HepG2 (cell line): ENCODE data around the gene SPOCD1. TPM values are rescaled to one million over a fixed set of nuclear protein-coding genes. Genes with fewer than 3 reads are reported as not detected.
A peak's percentile ranks its signal among the peaks of the same experiment; 100 is the strongest.

ENCODE experiments used
- ATAC-seq: fragments of 200-7000 bp; cut with Tn5 transposase; 3 replicates; pipeline ENCODE4 v1.9.1; 2020; ENCODE audit warnings: mild to moderate bottlenecking, moderate library complexity
- BruUV-seq: library from RNA; stranded (reverse); fragments of 400-500 nt; replicated peaks from 2 replicates; lab custom pipeline; 2021; lab: Mats Ljungman, UMichigan
- CTCF ChIA-PET: fragments of 300-600 bp; formaldehyde crosslinking; extraction: SDS; loops from one replicate; lab custom pipeline; 2021; ENCODE audit warnings: low total read pairs, inconsistent platforms, low intra/inter-chr PET ratio; lab: Yijun Ruan, JAX
- POLR2A ChIA-PET: fragments of 350-600 bp; sonication (Branson Sonifier 250); formaldehyde crosslinking; loops from one replicate; lab custom pipeline; 2020; ENCODE audit warnings: antibody characterized with exemption, inconsistent platforms; lab: Yijun Ruan, JAX
- DNase-seq: peaks from one replicate; pipeline ENCODE4 v3.0.0-alpha.2; 2015; ENCODE audit warnings: low spot score
- FAIRE-seq: peaks from 3 replicates; lab custom pipeline; 2011; peaks lifted over from hg19 to GRCh38; lab: Jason Lieb, UNC
- H2AFZ ChIP-seq: one replicate; pipeline ENCODE4 v1.6.1; 2011; ENCODE audit warnings: low read length, inconsistent platforms
- H3K27ac ChIP-seq: fragments of 300-600 bp; 3 replicates; pipeline ENCODE4 v1.8.0; 2011; ENCODE audit warnings: mixed run types, mild to moderate bottlenecking, mixed read lengths, low read length, inconsistent platforms; ENCODE audit not compliant: insufficient read depth; ENCODE audit errors: extremely low read length
- H3K27me3 ChIP-seq, 2 experiments: fragments of 200-600 bp in 1 of 2; 2 replicates in 1 of 2; 3 replicates in 1 of 2; pipeline versions ENCODE4 v1.6.0 to v1.8.0; 2011; ENCODE audit warnings: low read length in 2 of 2, mild to moderate bottlenecking in 2 of 2, moderate library complexity in 2 of 2, inconsistent platforms in 1 of 2; ENCODE audit not compliant: insufficient read depth in 2 of 2, control insufficient read depth in 1 of 2
- H3K36me3 ChIP-seq, 2 experiments: fragments of 200-600 bp in 1 of 2; replicated peaks in 1 of 2; 2 replicates in 1 of 2; 3 replicates in 1 of 2; pipeline versions ENCODE4 v1.5.1 to v1.8.0; 2011; ENCODE audit warnings: low read length in 2 of 2, inconsistent platforms in 1 of 2; ENCODE audit not compliant: insufficient read depth in 2 of 2, control insufficient read depth in 1 of 2
- H3K4me1 ChIP-seq: 2 replicates; pipeline ENCODE4 v1.5.1; 2012; ENCODE audit warnings: low read length, inconsistent platforms; ENCODE audit not compliant: insufficient read depth
- H3K4me2 ChIP-seq: 2 replicates; pipeline ENCODE4 v1.6.0; 2011; ENCODE audit warnings: low read depth, low read length, inconsistent platforms
- H3K4me3 ChIP-seq, 3 experiments: fragments of 200-600 bp in 1 of 3; sonication (generic), shearing (Covaris generic) in 1 of 3; replicated peaks in 1 of 3; 2 replicates each; pipeline ENCODE4 v1.5.1; 2011 to 2016; ENCODE audit warnings: low read length in 3 of 3, inconsistent platforms in 2 of 3, low read depth in 2 of 3, mild to moderate bottlenecking in 2 of 3, control low read depth in 1 of 3, mixed read lengths in 1 of 3; ENCODE audit not compliant: insufficient read depth in 1 of 3
- H3K79me2 ChIP-seq: one replicate; pipeline ENCODE4 v1.6.1; 2011; ENCODE audit warnings: low read length, inconsistent platforms; ENCODE audit not compliant: insufficient read depth
- H3K9ac ChIP-seq: 2 replicates; pipeline ENCODE4 v1.6.0; 2011; ENCODE audit warnings: mild to moderate bottlenecking, low read depth, low read length, inconsistent platforms; ENCODE audit not compliant: insufficient read depth
- H3K9me3 ChIP-seq: 2 replicates; pipeline ENCODE4 v1.5.1; 2012; ENCODE audit warnings: mild to moderate bottlenecking, low read length
- H4K20me1 ChIP-seq: 2 replicates; pipeline ENCODE4 v1.6.0; 2011; ENCODE audit warnings: inconsistent platforms, mild to moderate bottlenecking, low read length, moderate library complexity; ENCODE audit not compliant: insufficient read depth
- CREB1 ChIP-seq, 2 experiments: fragments of 450-650 bp in 1 of 2; IDR thresholded peaks; 2 replicates each; pipeline ENCODE4 v1.6.1; 2016 to 2017; ENCODE audit warnings: control low read depth in 1 of 2, mild to moderate bottlenecking in 1 of 2, missing compliant biosample characterization in 1 of 2, missing genetic modification characterization in 1 of 2
- SKIL ChIP-seq: sonication (generic); formaldehyde crosslinking; IDR thresholded peaks from 2 replicates; pipeline ENCODE4 v1.8.0; 2022; ENCODE audit warnings: missing genetic modification reagents, mild to moderate bottlenecking, moderate library complexity, borderline replicate concordance
- STAT5B ChIP-seq: sonication (generic); formaldehyde crosslinking; IDR thresholded peaks from 2 replicates; pipeline ENCODE4 v1.4.0; 2020; ENCODE audit warnings: missing genetic modification reagents
- TIGD3 ChIP-seq: sonication (generic); formaldehyde crosslinking; IDR thresholded peaks from 2 replicates; pipeline ENCODE4 v1.5.1; 2020; ENCODE audit warnings: mild to moderate bottlenecking, missing genetic modification reagents, borderline replicate concordance
- ZNF326 ChIP-seq: sonication (generic); formaldehyde crosslinking; IDR thresholded peaks from 2 replicates; pipeline ENCODE4 v1.4.0; 2020; ENCODE audit warnings: missing genetic modification reagents, borderline replicate concordance
- ZNF569 ChIP-seq: sonication (generic); formaldehyde crosslinking; IDR thresholded peaks from 2 replicates; pipeline ENCODE4 v1.5.0; 2020; ENCODE audit warnings: mild to moderate bottlenecking, missing genetic modification reagents, moderate library complexity, borderline replicate concordance
- ZNF713 ChIP-seq: sonication (generic); formaldehyde crosslinking; IDR thresholded peaks from 2 replicates; pipeline ENCODE4 v1.4.0; 2020; ENCODE audit warnings: mild to moderate bottlenecking, missing genetic modification reagents
- WGBS: methylation state at CpG from one replicate; pipeline ENCODE4 v1.1.6; 2017; ENCODE audit warnings: low lambda C conversion rate; 5-methylcytosine and 5-hydroxymethylcytosine counted together
- in situ Hi-C: cut with HindIII; loops from 2 replicates; pipeline ENCODE4 v1.10.0; 2017; ENCODE audit warnings: low pct_unique_long_range_greater_than_20kb; ENCODE audit not compliant: extremely low pct_ligation_motif_present
- intact Hi-C: fragments of 100-400 bp; cut with micrococcal nuclease; formaldehyde crosslinking; loops from one replicate; pipeline ENCODE4 v1.10.0; 2022; ENCODE audit not compliant: unreplicated experiment
- polyA plus RNA-seq, 8 experiments: library from polyadenylated mRNA; depleted of rRNA in 3 of 8; stranded (reverse) in 7 of 8; unstranded in 1 of 8; fragments of >200 nt; fragmentation: Illumina TruSeq in 4 of 8; extraction: Trizol in 4 of 8; gene quantifications; 2 replicates each; pipeline versions ENCODE4 v1.2.1 to v1.2.3, GENCODE V29; 2011 to 2016; ENCODE audit warnings: low read depth in 4 of 8, missing spikeins in 1 of 8, mixed read lengths in 1 of 8; ENCODE audit not compliant: insufficient read depth in 1 of 8
- total RNA-seq, 5 experiments: library from RNA; depleted of rRNA; stranded (reverse); fragments of >200 nt; fragmentation: Illumina TruSeq; extraction: Trizol; gene quantifications; 2 replicates each; pipeline ENCODE4 v1.2.3, GENCODE V29; 2016; ENCODE audit warnings: low read depth in 1 of 5

Gene SPOCD1
- total and polyA plus RNA-seq, 2 of the 13 experiments (the other 11 are each of a cell fraction or from before 2014, with no cell fraction given) = 0.24 to 0.29 TPM

GRCh38 chr1:31856140-31856539 lies 40.3 kb upstream of the SPOCD1 start:
- in situ Hi-C loops (no loop called here), intact Hi-C loops (no loop called here)
- Histone ChIP-seq H3K9ac (no peak overlapping the region), H3K79me2 (no peaks in the 10 kb centered on the region), H2AFZ (no peak overlapping the region), H3K9me3 (no peaks in the 10 kb centered on the region), H4K20me1 (no peaks in the 10 kb centered on the region), H3K27ac (no peak overlapping the region), H3K4me3 (no peak overlapping the region; a peak in 1 of 6 replicates), H3K4me1 (peaks cover 25% of the 10 kb centered on the region), H3K36me3 (no peaks in the 10 kb centered on the region), H3K4me2 (peak overlapping the region; percentile 72; the same call in 1 of the 2 replicates)
- ChIA-PET CTCF (no interaction called here), POLR2A (no interaction called here)
- 84% methylated on average over 6 of the region's 6 CpGs for WGBS
- BruUV-seq = no TSS peak
- no peak for FAIRE-seq
- no peak for ATAC-seq
- TF ChIP-seq SKIL (no peak), CREB1 (IDR thresholded peaks at IDR 0.05) (no peak), CREB1 (CRISPR knock-in tag; IDR thresholded peaks at IDR 0.05) (no peak), STAT5B (CRISPR knock-in tag) (no peak), ZNF326 (no peak), ZNF713 (CRISPR knock-in tag) (no peak), TIGD3 (CRISPR knock-in tag) (no peak), ZNF569 (no peak)
- TF ChIP-seq, all 625 proteins: peak for 0
- H3K27me3 ChIP-seq = no peaks in the 10 kb centered on the region
- DNase-seq = no peak
